HEK293 (cell line): Measurements from ENCODE around the gene ITGA8.

Source experiments
- CTCF ChIA-PET: fragments of 350-600 bp; formaldehyde crosslinking; extraction: SDS; loops from one replicate; lab custom pipeline; 2021; ENCODE audit warnings: antibody characterized with exemption; lab: Yijun Ruan, JAX
- POLR2A ChIA-PET: fragments of 300-600 bp; formaldehyde crosslinking; extraction: SDS; loops from one replicate; lab custom pipeline; 2020; ENCODE audit warnings: antibody characterized with exemption, inconsistent platforms; lab: Yijun Ruan, JAX
- H3K27ac ChIP-seq: fragments of 200-500 bp; sonication (Bioruptor generic); 2 replicates; pipeline ENCODE4 v1.5.1; 2014; ENCODE audit warnings: low read depth, low read length, control low read depth, inconsistent platforms; ENCODE audit errors: extremely low read depth
- H3K36me3 ChIP-seq, 2 experiments: fragments of 200-500 bp in 1 of 2; sonication (Bioruptor generic) in 1 of 2; 1 replicate in 1 of 2; 2 replicates in 1 of 2; pipeline ENCODE4 v1.5.1; 2014 to 2017; ENCODE audit warnings: inconsistent platforms in 2 of 2, low read length in 2 of 2; ENCODE audit not compliant: control insufficient read depth in 2 of 2, insufficient read depth in 1 of 2
- H3K4me1 ChIP-seq: fragments of 200-500 bp; sonication (Bioruptor generic); 2 replicates; pipeline ENCODE4 v1.5.1; 2014; ENCODE audit warnings: mild to moderate bottlenecking, low read length, inconsistent platforms; ENCODE audit not compliant: control insufficient read depth, insufficient read depth
- H3K4me3 ChIP-seq: 2 replicates; pipeline ENCODE4 v1.5.1; 2011; ENCODE audit warnings: low read depth, mild to moderate bottlenecking, control low read depth, low read length, moderate library complexity
- H3K9me3 ChIP-seq: fragments of 200-500 bp; sonication (Bioruptor generic); 2 replicates; pipeline ENCODE4 v1.5.1; 2014; ENCODE audit warnings: low read depth, low read length, inconsistent platforms; ENCODE audit not compliant: control insufficient read depth, insufficient read depth
- BCL11B ChIP-seq: fragments of 450-650 bp; formaldehyde crosslinking; IDR thresholded peaks from 2 replicates; pipeline ENCODE4 v1.5.1; 2016; ENCODE audit warnings: low read depth, missing biosample characterization, missing genetic modification characterization
- FEZF1 ChIP-seq: fragments of 450-650 bp; formaldehyde crosslinking; IDR thresholded peaks from 2 replicates; pipeline ENCODE4 v1.5.1; 2016; ENCODE audit warnings: missing biosample characterization, missing genetic modification characterization
- KLF16 ChIP-seq: fragments of 450-650 bp; formaldehyde crosslinking; IDR thresholded peaks from 2 replicates; pipeline ENCODE4 v1.5.1; 2017; ENCODE audit warnings: missing biosample characterization, missing genetic modification characterization
- PATZ1 ChIP-seq: fragments of 450-650 bp; formaldehyde crosslinking; IDR thresholded peaks from 2 replicates; pipeline ENCODE4 v1.5.1; 2016; ENCODE audit warnings: missing biosample characterization, missing genetic modification characterization
- PRDM4 ChIP-seq: fragments of 450-650 bp; formaldehyde crosslinking; IDR thresholded peaks from 2 replicates; pipeline ENCODE4 v1.5.1; 2017; ENCODE audit warnings: missing biosample characterization, missing genetic modification characterization
- REPIN1 ChIP-seq: fragments of 450-650 bp; formaldehyde crosslinking; IDR thresholded peaks from 2 replicates; pipeline ENCODE4 v1.5.1; 2017; ENCODE audit warnings: missing biosample characterization, missing genetic modification characterization, low read depth
- ZBTB20 ChIP-seq: fragments of 450-650 bp; formaldehyde crosslinking; IDR thresholded peaks from 2 replicates; pipeline ENCODE4 v1.5.1; 2016; ENCODE audit warnings: missing biosample characterization, missing genetic modification characterization
- ZEB2 ChIP-seq: fragments of 450-650 bp; formaldehyde crosslinking; IDR thresholded peaks from 2 replicates; pipeline ENCODE4 v1.5.1; 2016; ENCODE audit warnings: missing biosample characterization, missing genetic modification characterization
- ZIC2 ChIP-seq: fragments of 450-650 bp; formaldehyde crosslinking; IDR thresholded peaks from 2 replicates; pipeline ENCODE4 v1.5.1; 2016; ENCODE audit warnings: missing biosample characterization, missing genetic modification characterization
- ZNF473 ChIP-seq: fragments of 450-650 bp; formaldehyde crosslinking; IDR thresholded peaks from 2 replicates; pipeline ENCODE4 v1.5.1; 2017; ENCODE audit warnings: missing biosample characterization, missing genetic modification characterization
- ZNF510 ChIP-seq: fragments of 450-650 bp; formaldehyde crosslinking; IDR thresholded peaks from 2 replicates; pipeline ENCODE4 v1.5.1; 2018; ENCODE audit warnings: mild to moderate bottlenecking, missing genetic modification characterization, missing biosample characterization; ENCODE audit not compliant: insufficient replicate concordance
- ZNF561 ChIP-seq: fragments of 450-650 bp; IDR thresholded peaks from 2 replicates; pipeline ENCODE4 v1.5.1; 2018; ENCODE audit warnings: missing biosample characterization, missing genetic modification characterization, borderline replicate concordance
- ZNF600 ChIP-seq: fragments of 450-650 bp; formaldehyde crosslinking; IDR thresholded peaks from 2 replicates; pipeline ENCODE4 v1.5.1; 2016; ENCODE audit warnings: missing biosample characterization, missing genetic modification characterization
- ZNF621 ChIP-seq: fragments of 450-650 bp; formaldehyde crosslinking; IDR thresholded peaks from 2 replicates; pipeline ENCODE4 v1.5.1; 2017; ENCODE audit warnings: missing biosample characterization, missing genetic modification characterization
- ZNF623 ChIP-seq: fragments of 450-650 bp; formaldehyde crosslinking; IDR thresholded peaks from 2 replicates; pipeline ENCODE4 v1.5.1; 2016; ENCODE audit warnings: missing biosample characterization, missing genetic modification characterization
- ZNF629 ChIP-seq: fragments of 450-650 bp; formaldehyde crosslinking; IDR thresholded peaks from 2 replicates; pipeline ENCODE4 v1.5.1; 2017; ENCODE audit warnings: missing biosample characterization, missing genetic modification characterization
- ZXDB ChIP-seq: fragments of 450-650 bp; formaldehyde crosslinking; IDR thresholded peaks from 2 replicates; pipeline ENCODE4 v1.5.1; 2016; ENCODE audit warnings: missing biosample characterization, missing genetic modification characterization
- TF ChIP-seq, protein P1 (sequence below): fragments of 450-650 bp; formaldehyde crosslinking; IDR thresholded peaks from 2 replicates; pipeline ENCODE4 v1.5.1; 2016; ENCODE audit warnings: missing biosample characterization, missing genetic modification characterization
- TF ChIP-seq, protein P2 (sequence below): fragments of 450-650 bp; formaldehyde crosslinking; IDR thresholded peaks from 2 replicates; pipeline ENCODE4 v1.5.1; 2017; ENCODE audit warnings: missing biosample characterization, missing genetic modification characterization
- TF ChIP-seq, protein P3 (sequence below): fragments of 450-650 bp; formaldehyde crosslinking; IDR thresholded peaks from 2 replicates; pipeline ENCODE4 v1.5.1; 2016; ENCODE audit warnings: missing biosample characterization, missing genetic modification characterization
- TF ChIP-seq, protein P4 (sequence below): fragments of 450-650 bp; formaldehyde crosslinking; IDR thresholded peaks from 2 replicates; pipeline ENCODE4 v1.5.1; 2016; ENCODE audit warnings: missing biosample characterization, missing genetic modification characterization

The ITGA8 gene

DNA sequence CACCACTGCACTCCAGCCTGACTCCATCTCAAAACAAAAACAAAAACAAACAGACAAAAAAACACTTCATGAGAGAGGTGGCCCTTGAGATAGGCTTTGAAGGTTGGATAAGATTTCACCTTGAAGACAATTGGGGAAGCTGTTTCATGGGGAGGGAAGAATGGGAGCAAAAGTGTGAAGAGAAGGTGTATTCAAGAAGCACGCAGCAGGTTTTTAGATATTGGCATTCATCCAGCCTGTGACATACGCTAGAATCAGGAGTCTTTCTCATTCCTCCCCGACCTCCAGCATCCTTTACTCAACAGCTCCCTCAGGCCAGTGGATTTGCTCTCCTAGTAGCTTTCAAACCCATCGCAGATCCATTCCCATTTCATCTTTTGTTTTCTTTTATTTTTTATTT is 232.3 kb downstream of the ITGA8 start:
- ChIA-PET CTCF (interaction anchor here (0.7 kb wide), 1 partner anchor 49 kb away, joined by 3 read pairs; no protein-coding TSS in a partner anchor), POLR2A (no interaction called here)
- Histone ChIP-seq H3K4me1 (peaks cover 17% of the 10 kb centered on the region), H3K36me3 (no peaks in the 10 kb centered on the region), H3K4me3 (no peak overlapping the region), H3K9me3 (no peaks in the 10 kb centered on the region), H3K27ac (peak overlapping the region; percentile 32; the same call in 1 of the 2 replicates)
- TF ChIP-seq, protein P1, sequence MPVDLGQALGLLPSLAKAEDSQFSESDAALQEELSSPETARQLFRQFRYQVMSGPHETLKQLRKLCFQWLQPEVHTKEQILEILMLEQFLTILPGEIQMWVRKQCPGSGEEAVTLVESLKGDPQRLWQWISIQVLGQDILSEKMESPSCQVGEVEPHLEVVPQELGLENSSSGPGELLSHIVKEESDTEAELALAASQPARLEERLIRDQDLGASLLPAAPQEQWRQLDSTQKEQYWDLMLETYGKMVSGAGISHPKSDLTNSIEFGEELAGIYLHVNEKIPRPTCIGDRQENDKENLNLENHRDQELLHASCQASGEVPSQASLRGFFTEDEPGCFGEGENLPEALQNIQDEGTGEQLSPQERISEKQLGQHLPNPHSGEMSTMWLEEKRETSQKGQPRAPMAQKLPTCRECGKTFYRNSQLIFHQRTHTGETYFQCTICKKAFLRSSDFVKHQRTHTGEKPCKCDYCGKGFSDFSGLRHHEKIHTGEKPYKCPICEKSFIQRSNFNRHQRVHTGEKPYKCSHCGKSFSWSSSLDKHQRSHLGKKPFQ (tag by site-specific recombination), result peak; percentile 95
- no peak for TF ChIP-seq REPIN1

- Histone ChIP-seq H3K4me3 (no peak overlapping the region), H3K9me3 (no peaks in the 10 kb centered on the region), H3K36me3 (no peaks in the 10 kb centered on the region), H3K4me1 (peaks cover 17% of the 10 kb centered on the region), H3K27ac (peak overlapping the region; percentile 32; the same call in 1 of the 2 replicates)
- POLR2A ChIA-PET, result no interaction called here
- CTCF ChIA-PET, result interaction anchor here (0.6 to 1.0 kb wide), 2 partner anchors 58 to 229 kb away, joined by 3 read pairs; no protein-coding TSS in a partner anchor
- TF ChIP-seq ZNF473 (tag by site-specific recombination), result no peak
- no peak for TF ChIP-seq ZNF561
- 0 out of 2 replicates have a peak, but pooled peaks have one; percentile 27 for TF ChIP-seq KLF16
- TF ChIP-seq, protein P2, sequence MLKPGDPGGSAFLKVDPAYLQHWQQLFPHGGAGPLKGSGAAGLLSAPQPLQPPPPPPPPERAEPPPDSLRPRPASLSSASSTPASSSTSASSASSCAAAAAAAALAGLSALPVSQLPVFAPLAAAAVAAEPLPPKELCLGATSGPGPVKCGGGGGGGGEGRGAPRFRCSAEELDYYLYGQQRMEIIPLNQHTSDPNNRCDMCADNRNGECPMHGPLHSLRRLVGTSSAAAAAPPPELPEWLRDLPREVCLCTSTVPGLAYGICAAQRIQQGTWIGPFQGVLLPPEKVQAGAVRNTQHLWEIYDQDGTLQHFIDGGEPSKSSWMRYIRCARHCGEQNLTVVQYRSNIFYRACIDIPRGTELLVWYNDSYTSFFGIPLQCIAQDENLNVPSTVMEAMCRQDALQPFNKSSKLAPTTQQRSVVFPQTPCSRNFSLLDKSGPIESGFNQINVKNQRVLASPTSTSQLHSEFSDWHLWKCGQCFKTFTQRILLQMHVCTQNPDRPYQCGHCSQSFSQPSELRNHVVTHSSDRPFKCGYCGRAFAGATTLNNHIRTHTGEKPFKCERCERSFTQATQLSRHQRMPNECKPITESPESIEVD (tag by site-specific recombination), result peak; percentile 84
- no peak for TF ChIP-seq ZNF600
- TF ChIP-seq PATZ1 (tag by site-specific recombination), result no peak
- peak; percentile 74 for TF ChIP-seq FEZF1 (tag by site-specific recombination)
- TF ChIP-seq, protein P3, sequence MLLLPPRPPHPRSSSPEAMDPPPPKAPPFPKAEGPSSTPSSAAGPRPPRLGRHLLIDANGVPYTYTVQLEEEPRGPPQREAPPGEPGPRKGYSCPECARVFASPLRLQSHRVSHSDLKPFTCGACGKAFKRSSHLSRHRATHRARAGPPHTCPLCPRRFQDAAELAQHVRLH (tag by site-specific recombination), result 0 out of 2 replicates have a peak, but pooled peaks have one; percentile 10
- TF ChIP-seq ZIC2 (tag by site-specific recombination), result no peak
- TF ChIP-seq, protein P4, sequence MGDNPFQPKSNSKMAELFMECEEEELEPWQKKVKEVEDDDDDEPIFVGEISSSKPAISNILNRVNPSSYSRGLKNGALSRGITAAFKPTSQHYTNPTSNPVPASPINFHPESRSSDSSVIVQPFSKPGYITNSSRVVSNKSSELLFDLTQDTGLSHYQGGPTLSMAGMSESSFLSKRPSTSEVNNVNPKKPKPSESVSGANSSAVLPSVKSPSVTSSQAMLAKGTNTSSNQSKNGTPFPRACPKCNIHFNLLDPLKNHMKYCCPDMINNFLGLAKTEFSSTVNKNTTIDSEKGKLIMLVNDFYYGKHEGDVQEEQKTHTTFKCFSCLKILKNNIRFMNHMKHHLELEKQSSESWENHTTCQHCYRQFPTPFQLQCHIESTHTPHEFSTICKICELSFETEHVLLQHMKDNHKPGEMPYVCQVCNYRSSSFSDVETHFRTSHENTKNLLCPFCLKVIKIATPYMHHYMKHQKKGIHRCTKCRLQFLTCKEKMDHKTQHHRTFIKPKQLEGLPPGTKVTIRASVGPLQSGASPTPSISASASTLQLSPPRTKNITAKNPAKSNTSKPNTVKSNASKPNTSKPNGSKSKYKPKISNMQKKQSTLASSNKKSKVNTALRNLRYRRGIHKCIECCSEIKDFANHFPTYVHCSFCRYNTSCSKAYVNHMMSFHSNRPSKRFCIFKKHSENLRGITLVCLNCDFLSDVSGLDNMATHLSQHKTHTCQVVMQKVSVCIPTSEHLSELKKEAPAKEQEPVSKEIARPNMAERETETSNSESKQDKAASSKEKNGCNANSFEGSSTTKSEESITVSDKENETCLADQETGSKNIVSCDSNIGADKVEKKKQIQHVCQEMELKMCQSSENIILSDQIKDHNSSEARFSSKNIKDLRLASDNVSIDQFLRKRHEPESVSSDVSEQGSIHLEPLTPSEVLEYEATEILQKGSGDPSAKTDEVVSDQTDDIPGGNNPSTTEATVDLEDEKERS (tag by site-specific recombination), result no peak
- no peak for TF ChIP-seq REPIN1
- no peak for TF ChIP-seq ZNF510 (tag by site-specific recombination)
- TF ChIP-seq ZBTB20 (tag by site-specific recombination), result no peak
- no peak for TF ChIP-seq BCL11B (tag by site-specific recombination)
- TF ChIP-seq ZNF629 (tag by site-specific recombination), result peak; percentile 38; the same call in 1 of the 2 replicates
- no peak for TF ChIP-seq ZNF621 (tag by site-specific recombination)
- peak; percentile 86 for TF ChIP-seq ZXDB (tag by site-specific recombination)
- TF ChIP-seq ZNF623 (tag by site-specific recombination), result no peak
- TF ChIP-seq PRDM4 (tag by site-specific recombination), result 0 out of 2 replicates have a peak, but pooled peaks have one; percentile 16
- peak; percentile 63 for TF ChIP-seq ZEB2 (tag by site-specific recombination)
Observed at GRCh38 chr10:15486404-15486803, 233.3 kb downstream of the ITGA8 start.
